Gastrocnemius medialis (tissue), 4 donors: ENCODE measurements around the gene ADGRV1. TPM values are rescaled to one million over a fixed set of nuclear protein-coding genes. Genes with fewer than 3 reads are reported as not detected.

Source experiments
- ATAC-seq, 2 donors: fragments of 150-250 bp; one replicate each; pipeline ENCODE4 v1.9.1; 2016
- DNase-seq, 2 donors: peaks; one replicate each; pipeline ENCODE4 v3.0.0-alpha.2; 2019
- H3K27ac ChIP-seq, 4 donors: fragments of 200-600 bp; sonication (generic); 1 replicate in 1 of 4; 2 replicates in 3 of 4; pipeline ENCODE4 v1.5.1; 2016 to 2018; ENCODE audit warnings: mild to moderate bottlenecking in 2 of 4, moderate library complexity in 1 of 4
- H3K27me3 ChIP-seq, 3 donors: fragments of 200-600 bp; sonication (generic) in 2 of 3; 1 replicate in 1 of 3; 2 replicates in 2 of 3; pipeline versions ENCODE4 v1.5.1 to v1.6.0; 2016 to 2019; ENCODE audit warnings: mild to moderate bottlenecking in 1 of 3, moderate library complexity in 1 of 3
- H3K36me3 ChIP-seq, 2 donors: fragments of 200-600 bp; sonication (generic) in 1 of 2; one replicate each; pipeline ENCODE4 v1.5.1; 2017 to 2018
- H3K4me1 ChIP-seq, 2 donors: fragments of 200-600 bp; sonication (generic) in 1 of 2; one replicate each; pipeline ENCODE4 v1.5.1; 2016 to 2017; ENCODE audit warnings: mild to moderate bottlenecking in 2 of 2
- H3K4me3 ChIP-seq, 4 donors: fragments of 200-600 bp; sonication (generic) in 3 of 4; 1 replicate in 1 of 4; 2 replicates in 3 of 4; pipeline ENCODE4 v1.5.1; 2016 to 2019; ENCODE audit warnings: mild to moderate bottlenecking in 2 of 4
- H3K9me3 ChIP-seq, 3 donors: fragments of 200-600 bp; sonication (generic) in 2 of 3; 1 replicate in 1 of 3; 2 replicates in 2 of 3; pipeline ENCODE4 v1.5.1; 2016 to 2019
- POLR2A ChIP-seq, 2 donors: fragments of 450-650 bp; IDR thresholded peaks; one replicate each; pipeline ENCODE4 v1.6.1; 2017; ENCODE audit warnings: antibody characterized with exemption in 2 of 2, mild to moderate bottlenecking in 2 of 2, moderate library complexity in 2 of 2
- in situ Hi-C, 4 donors: fragments of 200-750 bp; cut with MboI; loops; one replicate each; pipeline versions ENCODE4 v1.15.0 to v1.8.0; 2017; ENCODE audit warnings: low sequenced_read_pairs in 4 of 4
- intact Hi-C: fragments of 100-400 bp; cut with DNase I; formaldehyde crosslinking; loops from one replicate; pipeline ENCODE4 v1.15.1; 2023; ENCODE audit warnings: low total_unique reads
- total RNA-seq, 4 donors: library from RNA; depleted of rRNA; stranded (reverse); fragments of >200 nt; gene quantifications; one replicate each; pipeline versions ENCODE4 v1.1.0 to v1.2.3, GENCODE V29; 2016
- TF ChIP-seq, protein P1 (sequence below), 5 experiments: fragments of 450-650 bp in 3 of 5; fragments of 200-600 bp in 2 of 5; sonication (generic) in 2 of 5; IDR thresholded peaks in 4 of 5; conservative IDR thresholded peaks in 1 of 5; 1 replicate in 4 of 5; 2 replicates in 1 of 5; pipeline ENCODE4 v1.5.1; 2016 to 2019; ENCODE audit warnings: antibody characterized with exemption in 5 of 5, mild to moderate bottlenecking in 3 of 5, moderate library complexity in 3 of 5

The ADGRV1 gene
- total RNA-seq, 4 donors from 2014 or later, result 0.22 to 0.41 TPM; not detected in 2

DNA sequence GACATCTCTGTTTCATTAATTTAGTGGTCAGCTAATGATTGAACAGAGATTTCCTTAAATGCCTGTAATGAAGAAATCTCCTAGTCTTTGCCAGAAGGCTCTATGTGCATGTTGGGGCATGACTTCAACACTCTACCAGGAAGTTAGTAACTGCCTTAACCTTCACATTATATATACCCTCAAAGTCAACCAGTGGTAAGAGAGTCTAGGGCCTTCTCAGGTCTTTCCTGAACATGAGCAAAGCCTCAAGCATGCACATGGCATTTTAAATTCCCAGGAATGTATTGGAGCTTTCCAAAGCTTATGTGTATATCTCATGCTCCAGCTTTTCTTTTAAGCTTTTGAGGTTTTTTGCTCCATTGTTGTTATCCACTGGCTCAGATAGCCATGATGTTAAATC lies 436.2 kb downstream of the ADGRV1 start:
- no peak for TF ChIP-seq POLR2A (IDR thresholded peaks at IDR 0.05)
- TF ChIP-seq, protein P1, sequence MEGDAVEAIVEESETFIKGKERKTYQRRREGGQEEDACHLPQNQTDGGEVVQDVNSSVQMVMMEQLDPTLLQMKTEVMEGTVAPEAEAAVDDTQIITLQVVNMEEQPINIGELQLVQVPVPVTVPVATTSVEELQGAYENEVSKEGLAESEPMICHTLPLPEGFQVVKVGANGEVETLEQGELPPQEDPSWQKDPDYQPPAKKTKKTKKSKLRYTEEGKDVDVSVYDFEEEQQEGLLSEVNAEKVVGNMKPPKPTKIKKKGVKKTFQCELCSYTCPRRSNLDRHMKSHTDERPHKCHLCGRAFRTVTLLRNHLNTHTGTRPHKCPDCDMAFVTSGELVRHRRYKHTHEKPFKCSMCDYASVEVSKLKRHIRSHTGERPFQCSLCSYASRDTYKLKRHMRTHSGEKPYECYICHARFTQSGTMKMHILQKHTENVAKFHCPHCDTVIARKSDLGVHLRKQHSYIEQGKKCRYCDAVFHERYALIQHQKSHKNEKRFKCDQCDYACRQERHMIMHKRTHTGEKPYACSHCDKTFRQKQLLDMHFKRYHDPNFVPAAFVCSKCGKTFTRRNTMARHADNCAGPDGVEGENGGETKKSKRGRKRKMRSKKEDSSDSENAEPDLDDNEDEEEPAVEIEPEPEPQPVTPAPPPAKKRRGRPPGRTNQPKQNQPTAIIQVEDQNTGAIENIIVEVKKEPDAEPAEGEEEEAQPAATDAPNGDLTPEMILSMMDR (IDR thresholded peaks at IDR 0.05 in 4 of 5, conservative IDR thresholded peaks at IDR 0.05 in 1 of 5), result no peak
- in situ Hi-C loops, result no loop called here
- H3K36me3 ChIP-seq, result no peaks in the 10 kb centered on the region
- H3K4me3 ChIP-seq, result no peak overlapping the region
- no peak overlapping the region for H3K27ac ChIP-seq
- no peaks in the 10 kb centered on the region for H3K4me1 ChIP-seq
- H3K27me3 ChIP-seq, result no peaks in the 10 kb centered on the region
- DNase-seq (no peak), ATAC-seq (no peak)
- H3K9me3 ChIP-seq, result no peaks in the 10 kb centered on the region
- intact Hi-C loops, result no loop called here

DNA sequence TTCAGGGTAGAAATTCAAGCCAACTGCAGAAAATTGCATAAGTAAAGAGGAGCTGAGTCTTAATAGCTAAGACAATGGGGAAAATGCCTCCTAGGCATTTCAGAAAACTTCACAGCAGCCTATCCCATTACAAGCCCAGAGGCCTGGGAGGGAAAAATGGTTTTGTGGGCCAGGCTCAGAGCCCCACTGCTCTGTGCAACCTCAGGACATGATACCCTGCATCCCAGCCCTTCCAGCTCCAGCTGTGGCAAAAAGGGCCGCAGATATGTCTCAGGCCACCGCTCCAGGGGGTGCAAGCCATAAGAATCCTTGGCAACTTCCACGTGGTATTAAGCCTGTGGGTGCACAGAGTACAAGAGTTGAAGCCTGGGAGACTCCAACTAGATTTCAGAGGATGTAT lies 437.5 kb downstream of the ADGRV1 start:
- no peaks in the 10 kb centered on the region for H3K4me1 ChIP-seq
- ATAC-seq (no peak), DNase-seq (no peak)
- no peaks in the 10 kb centered on the region for H3K9me3 ChIP-seq
- H3K27ac ChIP-seq, result no peak overlapping the region
- TF ChIP-seq, protein P1 (IDR thresholded peaks at IDR 0.05 in 4 of 5, conservative IDR thresholded peaks at IDR 0.05 in 1 of 5), result no peak
- TF ChIP-seq POLR2A (IDR thresholded peaks at IDR 0.05), result no peak
- H3K4me3 ChIP-seq, result no peak overlapping the region
- intact Hi-C loops, result no loop called here
- in situ Hi-C loops, result no loop called here
- no peaks in the 10 kb centered on the region for H3K27me3 ChIP-seq
- H3K36me3 ChIP-seq, result no peaks in the 10 kb centered on the region

DNA sequence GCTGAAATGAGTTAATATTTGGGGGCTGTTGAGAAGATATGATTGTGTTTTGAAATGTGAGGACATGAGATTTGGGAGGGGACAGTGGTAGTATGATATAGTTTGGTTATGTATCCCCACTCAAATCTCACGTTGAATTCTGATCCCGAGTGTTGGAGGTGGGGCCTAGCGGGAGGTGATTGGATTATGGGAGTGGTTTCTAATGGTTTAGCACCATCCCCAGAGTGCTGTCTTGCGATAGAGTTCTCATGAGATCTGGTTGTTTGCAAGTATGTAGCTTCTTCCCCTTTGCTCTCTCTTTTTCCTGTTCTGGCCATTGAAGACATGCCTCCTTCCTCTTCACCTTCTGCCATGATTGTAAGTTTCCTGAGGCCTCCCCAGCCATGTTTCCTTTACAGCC lies 438.5 kb downstream of the ADGRV1 start:
- TF ChIP-seq, protein P1 (IDR thresholded peaks at IDR 0.05 in 4 of 5, conservative IDR thresholded peaks at IDR 0.05 in 1 of 5), result no peak
- TF ChIP-seq POLR2A (IDR thresholded peaks at IDR 0.05), result no peak
- DNase-seq, result no peak
- in situ Hi-C loops (no loop called here), intact Hi-C loops (no loop called here)
- no peak overlapping the region for H3K4me3 ChIP-seq
- no peaks in the 10 kb centered on the region for H3K4me1 ChIP-seq
- H3K27ac ChIP-seq, result no peak overlapping the region
- no peaks in the 10 kb centered on the region for H3K27me3 ChIP-seq
- no peaks in the 10 kb centered on the region for H3K9me3 ChIP-seq
- no peak for ATAC-seq
- no peaks in the 10 kb centered on the region for H3K36me3 ChIP-seq

DNA sequence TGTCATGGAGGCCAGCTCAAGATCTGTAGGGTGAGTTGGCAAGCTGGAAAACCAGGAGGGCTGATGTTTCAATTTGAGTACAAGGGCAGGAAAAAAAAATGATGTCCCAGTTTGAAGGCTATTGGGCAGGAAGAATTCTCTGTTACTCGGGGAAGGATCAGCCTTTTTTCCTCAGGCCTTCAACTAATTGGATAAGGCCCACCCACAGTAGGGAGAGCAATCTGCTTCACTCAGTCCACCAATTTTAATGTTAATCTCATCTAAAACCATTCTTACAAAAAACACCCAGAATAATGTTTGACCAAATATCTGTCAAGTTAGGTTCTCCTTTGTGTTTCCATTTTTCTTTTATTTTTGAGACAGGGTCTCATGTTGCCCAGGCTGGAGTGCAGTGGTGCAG lies 442.1 kb downstream of the ADGRV1 start:
- Histone ChIP-seq H3K27ac (no peak overlapping the region), H3K27me3 (no peaks in the 10 kb centered on the region), H3K9me3 (no peaks in the 10 kb centered on the region), H3K4me1 (no peaks in the 10 kb centered on the region), H3K36me3 (no peaks in the 10 kb centered on the region), H3K4me3 (no peak overlapping the region)
- in situ Hi-C loops, result no loop called here
- intact Hi-C loops, result no loop called here
- no peak for ATAC-seq
- DNase-seq, result no peak
- no peak for TF ChIP-seq POLR2A (IDR thresholded peaks at IDR 0.05)
- TF ChIP-seq, protein P1 (IDR thresholded peaks at IDR 0.05 in 4 of 5, conservative IDR thresholded peaks at IDR 0.05 in 1 of 5), result no peak

DNA sequence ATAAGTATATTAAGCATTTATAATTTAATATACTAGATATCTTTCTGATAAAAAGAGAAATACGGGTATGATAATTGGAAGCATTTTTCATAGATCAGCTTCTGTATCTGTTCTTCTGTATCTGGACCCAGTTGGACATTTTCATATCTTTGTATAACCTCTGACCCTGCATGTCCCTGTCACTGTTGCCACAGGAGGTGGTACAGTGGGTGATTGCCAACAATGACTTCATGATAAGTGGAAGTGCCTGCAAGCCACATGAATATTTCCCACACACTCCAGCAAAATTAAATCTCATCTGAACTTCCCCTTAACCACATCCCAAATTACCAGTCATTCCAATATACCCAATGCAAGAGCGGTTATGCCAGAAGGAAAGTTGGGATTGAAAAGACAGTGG lies 448.1 kb downstream of the ADGRV1 start:
- Histone ChIP-seq H3K36me3 (no peaks in the 10 kb centered on the region), H3K9me3 (no peaks in the 10 kb centered on the region), H3K27me3 (no peaks in the 10 kb centered on the region), H3K4me3 (no peak overlapping the region), H3K4me1 (no peaks in the 10 kb centered on the region), H3K27ac (no peak overlapping the region)
- DNase-seq (no peak), ATAC-seq (no peak)
- in situ Hi-C loops, result no loop called here
- intact Hi-C loops, result no loop called here
- no peak for TF ChIP-seq POLR2A (IDR thresholded peaks at IDR 0.05)
- TF ChIP-seq, protein P1 (IDR thresholded peaks at IDR 0.05 in 4 of 5, conservative IDR thresholded peaks at IDR 0.05 in 1 of 5), result no peak
